Activated B cell treated with CpG ODN at 0.5 μM for 24 hours (primary cell): ENCODE data around the gene BEX5. TPM values are rescaled to one million over a fixed set of nuclear protein-coding genes. Genes with fewer than 3 reads are reported as not detected.
"Not testable (repeated sequence)": the region's sequence is repeated elsewhere in the genome, so short reads cannot be mapped to it uniquely, and the experiment has no call there.

Experiments
- ATAC-seq: fragments of 200-7000 bp; cut with Tn5 transposase; one replicate; pipeline ENCODE4 v1.10.0; 2021; ENCODE audit warnings: low read depth, mild to moderate bottlenecking, moderate library complexity
- CTCF ChIA-PET: fragments of 350-600 bp; sonication (Branson Sonifier 250); formaldehyde crosslinking; loops from one replicate; lab custom pipeline; 2021; ENCODE audit warnings: antibody characterized with exemption; lab: Charles Lee
- POLR2A ChIA-PET: fragments of 350-600 bp; sonication (Branson Sonifier 250); formaldehyde crosslinking; loops from one replicate; lab custom pipeline; 2021; ENCODE audit warnings: antibody characterized with exemption; lab: Charles Lee
- DNase-seq: peaks from one replicate; pipeline ENCODE4 v3.0.0; 2022
- H3K27ac Mint-ChIP-seq: one replicate; pipeline ENCODE4 v1.8.0; 2020; ENCODE audit warnings: mixed read lengths
- H3K27me3 Mint-ChIP-seq: one replicate; pipeline ENCODE4 v1.8.0; 2021; ENCODE audit warnings: mixed read lengths
- H3K36me3 Mint-ChIP-seq: one replicate; pipeline ENCODE4 v1.8.0; 2021; ENCODE audit warnings: low read depth, mixed read lengths
- H3K4me1 Mint-ChIP-seq: one replicate; pipeline ENCODE4 v1.8.0; 2021; ENCODE audit warnings: mixed read lengths
- H3K4me3 Mint-ChIP-seq: one replicate; pipeline ENCODE4 v1.8.0; 2020; ENCODE audit warnings: mild to moderate bottlenecking, mixed read lengths
- H3K9me3 Mint-ChIP-seq: one replicate; pipeline ENCODE4 v1.8.0; 2020; ENCODE audit warnings: mixed read lengths
- CTCF ChIP-seq: fragments of 200-600 bp; IDR thresholded peaks from one replicate; pipeline ENCODE4 v1.8.0; 2022; ENCODE audit warnings: antibody characterized with exemption, mild to moderate bottlenecking
- intact Hi-C: fragments of 100-400 bp; cut with micrococcal nuclease; formaldehyde crosslinking; loops from one replicate; pipeline ENCODE4 v1.15.1; 2024
- total RNA-seq: library from RNA; stranded (reverse); gene quantifications from 2 replicates; pipeline ENCODE4 v1.2.3, GENCODE V29; 2022

BEX5 gene
- 0.61 and 1.2 TPM in 2 replicates for total RNA-seq

- ChIA-PET CTCF (no interaction called here), POLR2A (interaction anchor here (1.5 kb wide), 1 partner anchor 224 kb away, joined by 8 read pairs; the partner anchor contains the start of gene ZMAT1)
- H3K27ac Mint-ChIP-seq, result peak within 1 kb of the TSS; percentile 75
- no peaks in the 10 kb centered on the region for H3K9me3 Mint-ChIP-seq
- DNase-seq (peak; percentile 15), ATAC-seq (peak; percentile 96)
- no peaks in the 10 kb centered on the region for H3K36me3 Mint-ChIP-seq
- H3K4me1 Mint-ChIP-seq, result peaks cover 16% of the 10 kb centered on the region
- peak within 1 kb of the TSS; percentile 89 for H3K4me3 Mint-ChIP-seq
- intact Hi-C loops, result loop anchor here (5.0 kb wide), 1 partner anchor 502 kb away; no protein-coding TSS in a partner anchor
- peaks cover 4% of the 10 kb centered on the region for H3K27me3 Mint-ChIP-seq
- TF ChIP-seq CTCF, result no peak
Observed at GRCh38 chrX:102155806-102156179, at the start of gene BEX5. Gene BEX5, minus strand, starts transcription at chrX:102155977. Its CDS starts 1,712 bp downstream, at chrX:102154265.

GRCh38 chrX:102185967-102186720, 30.4 kb upstream of the BEX5 start:
- intact Hi-C loops, result no loop called here
- H3K4me3 Mint-ChIP-seq, result no peak overlapping the region
- no peak for DNase-seq
- H3K27ac Mint-ChIP-seq, result no peak overlapping the region
- no peaks in the 10 kb centered on the region for H3K36me3 Mint-ChIP-seq
- no peak for ATAC-seq
- H3K4me1 Mint-ChIP-seq, result no peaks in the 10 kb centered on the region
- ChIA-PET POLR2A (no interaction called here), CTCF (no interaction called here)
- H3K9me3 Mint-ChIP-seq, result peaks cover 8% of the 10 kb centered on the region
- no peaks in the 10 kb centered on the region for H3K27me3 Mint-ChIP-seq
- TF ChIP-seq CTCF, result no peak

GRCh38 chrX:102154900-102155805, 624 bp downstream of the BEX5 start:
- ChIA-PET CTCF (no interaction called here), POLR2A (interaction anchor here (1.5 kb wide), 1 partner anchor 224 kb away, joined by 8 read pairs; the partner anchor contains the start of gene ZMAT1)
- Mint-ChIP-seq H3K27ac (peak overlapping the region; percentile 75), H3K36me3 (no peaks in the 10 kb centered on the region), H3K4me1 (peaks cover 16% of the 10 kb centered on the region), H3K9me3 (no peaks in the 10 kb centered on the region), H3K27me3 (peaks cover 4% of the 10 kb centered on the region), H3K4me3 (peak overlapping the region; percentile 89)
- DNase-seq, result no peak
- intact Hi-C loops, result loop anchor here (5.0 kb wide), 1 partner anchor 502 kb away; no protein-coding TSS in a partner anchor
- no peak for TF ChIP-seq CTCF
- peak; percentile 47 for ATAC-seq

GRCh38 chrX:102154218-102154860, 1.4 kb downstream of the BEX5 start:
- H3K4me3 Mint-ChIP-seq, result peak overlapping the region; percentile 89
- H3K27me3 Mint-ChIP-seq, result peaks cover 4% of the 10 kb centered on the region
- intact Hi-C loops, result no loop called here
- peaks cover 16% of the 10 kb centered on the region for H3K4me1 Mint-ChIP-seq
- POLR2A ChIA-PET, result no interaction called here
- no peak for TF ChIP-seq CTCF
- no peaks in the 10 kb centered on the region for H3K36me3 Mint-ChIP-seq
- no peaks in the 10 kb centered on the region for H3K9me3 Mint-ChIP-seq
- CTCF ChIA-PET, result no interaction called here
- no peak for DNase-seq
- ATAC-seq, result no peak
- no peak overlapping the region for H3K27ac Mint-ChIP-seq

- DNase-seq, H3K27me3 Mint-ChIP-seq, ATAC-seq, H3K36me3 Mint-ChIP-seq, POLR2A ChIA-PET, CTCF ChIA-PET, H3K9me3 Mint-ChIP-seq, H3K4me1 Mint-ChIP-seq, intact Hi-C loops, H3K27ac Mint-ChIP-seq, H3K4me3 Mint-ChIP-seq: not testable (repeated sequence)
Observed at GRCh38 chrX:102142274-102142673, 13.5 kb downstream of the BEX5 start, which contains the start of gene TCEAL6. Gene TCEAL6, minus strand, starts transcription at chrX:102142481.

- intact Hi-C loops, CTCF ChIA-PET, ATAC-seq: not testable (repeated sequence)
Observed at GRCh38 chrX:102141631-102142030, 14.1 kb downstream of the BEX5 start.

GRCh38 chrX:102140876-102141275, 14.9 kb downstream of the BEX5 start:
- H3K27ac Mint-ChIP-seq, result not testable (repeated sequence)

More at GRCh38 chrX:102141631-102142030, 14.1 kb downstream of the BEX5 start:
- H3K27me3 Mint-ChIP-seq, DNase-seq, H3K4me3 Mint-ChIP-seq, H3K36me3 Mint-ChIP-seq, H3K4me1 Mint-ChIP-seq, POLR2A ChIA-PET, H3K27ac Mint-ChIP-seq, H3K9me3 Mint-ChIP-seq: not testable (repeated sequence)

More at GRCh38 chrX:102140876-102141275, 14.9 kb downstream of the BEX5 start:
- POLR2A ChIA-PET, ATAC-seq, intact Hi-C loops, H3K27me3 Mint-ChIP-seq, H3K9me3 Mint-ChIP-seq, CTCF ChIA-PET, H3K36me3 Mint-ChIP-seq, H3K4me1 Mint-ChIP-seq, H3K4me3 Mint-ChIP-seq, DNase-seq: not testable (repeated sequence)
